OCI-LY1 (cell line): ENCODE results near the gene EPS8L2.

ENCODE experiments used
- H2AFZ ChIP-seq: fragments of 200-600 bp; sonication (generic), shearing (Covaris generic); 2 replicates; pipeline ENCODE4 v1.6.0; 2014; ENCODE audit warnings: antibody characterized with exemption, mild to moderate bottlenecking, low read length
- H3F3A ChIP-seq: fragments of 200-600 bp; sonication (generic), shearing (Covaris generic); 2 replicates; pipeline ENCODE4 v1.6.0; 2014; ENCODE audit warnings: mild to moderate bottlenecking, antibody characterized with exemption, low read length, moderate library complexity; ENCODE audit not compliant: insufficient read depth
- H3K27ac ChIP-seq: fragments of 200-600 bp; sonication (generic); 2 replicates; pipeline ENCODE4 v1.5.1; 2014; ENCODE audit warnings: low read length, mixed run types, mild to moderate bottlenecking, low read depth; ENCODE audit not compliant: poor library complexity, severe bottlenecking
- H3K27me3 ChIP-seq: fragments of 200-600 bp; sonication (generic); 2 replicates; pipeline ENCODE4 v1.6.0; 2014; ENCODE audit warnings: antibody characterized with exemption, mild to moderate bottlenecking, low read length, moderate library complexity; ENCODE audit not compliant: insufficient read depth
- H3K36me3 ChIP-seq: fragments of 200-600 bp; sonication (generic); 2 replicates; pipeline ENCODE4 v1.6.1; 2014; ENCODE audit warnings: mild to moderate bottlenecking, antibody characterized with exemption, low read length, moderate library complexity, mixed read lengths; ENCODE audit not compliant: insufficient read depth
- H3K4me1 ChIP-seq: fragments of 200-600 bp; sonication (generic); 2 replicates; pipeline ENCODE4 v1.5.1; 2014; ENCODE audit warnings: mild to moderate bottlenecking, low read length, moderate library complexity; ENCODE audit not compliant: insufficient read depth, severe bottlenecking
- H3K4me2 ChIP-seq: fragments of 200-600 bp; sonication (generic), shearing (Covaris generic); 2 replicates; pipeline ENCODE4 v1.6.1; 2014; ENCODE audit warnings: low read length
- H3K4me3 ChIP-seq: fragments of 200-600 bp; sonication (generic); 2 replicates; pipeline ENCODE4 v1.5.1; 2014; ENCODE audit warnings: low read length, low read depth, mild to moderate bottlenecking, mixed read lengths; ENCODE audit not compliant: poor library complexity, severe bottlenecking
- H3K79me2 ChIP-seq: fragments of 200-600 bp; shearing (Covaris generic); 2 replicates; pipeline ENCODE4 v1.6.1; 2016; ENCODE audit warnings: mixed run types, low read length, mixed read lengths; ENCODE audit not compliant: insufficient read depth
- H3K9ac ChIP-seq: fragments of 200-600 bp; sonication (generic), shearing (Covaris generic); 2 replicates; pipeline ENCODE4 v1.6.1; 2014; ENCODE audit warnings: mild to moderate bottlenecking, low read length, mixed read lengths
- H3K9me2 ChIP-seq: fragments of 200-600 bp; sonication (generic), shearing (Covaris generic); 2 replicates; pipeline ENCODE4 v1.6.1; 2014; ENCODE audit warnings: low read depth, mild to moderate bottlenecking, low read length, mixed read lengths
- H3K9me3 ChIP-seq: fragments of 200-600 bp; shearing (Covaris generic); 2 replicates; pipeline ENCODE4 v1.6.1; 2014; ENCODE audit warnings: low read length, mixed read lengths
- H4K20me1 ChIP-seq: fragments of 200-600 bp; sonication (generic), shearing (Covaris generic); 2 replicates; pipeline ENCODE4 v1.6.0; 2016; ENCODE audit warnings: mild to moderate bottlenecking, low read length; ENCODE audit not compliant: insufficient read depth
- CTCF ChIP-seq: fragments of 200-600 bp; sonication (generic), shearing (Covaris generic); IDR thresholded peaks from 2 replicates; pipeline ENCODE4 v1.5.1; 2017; ENCODE audit warnings: mild to moderate bottlenecking, antibody characterized with exemption, low read length, moderate library complexity, mixed read lengths
- EZH2 ChIP-seq: fragments of 200-600 bp; sonication (generic), shearing (Covaris generic); IDR thresholded peaks from 2 replicates; pipeline ENCODE4 v1.8.0; 2017; ENCODE audit warnings: borderline replicate concordance, mixed run types, mild to moderate bottlenecking, antibody characterized with exemption, low read length, moderate library complexity, mixed read lengths

Gene EPS8L2

DNA sequence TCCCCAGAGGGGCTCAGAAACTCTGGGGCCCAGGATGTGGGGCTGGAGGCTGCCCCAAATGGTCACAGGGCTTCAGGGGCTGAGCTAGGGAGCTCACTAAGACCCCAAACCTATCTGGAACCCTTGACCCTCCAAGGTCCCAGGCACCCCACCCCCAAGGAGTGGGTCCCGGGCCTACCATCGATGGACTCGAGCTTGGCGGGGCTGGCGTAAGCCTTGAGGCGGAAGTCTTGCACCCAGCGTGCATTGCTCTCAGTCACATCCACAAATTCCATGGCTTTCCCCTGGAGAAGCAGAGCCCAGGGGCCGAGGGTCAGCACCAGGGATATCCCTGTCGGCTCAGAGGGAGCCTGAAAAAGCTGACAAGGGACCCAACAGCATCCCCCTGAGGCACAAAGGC lies 67.8 kb downstream of the EPS8L2 start:
- no peak overlapping the region for H3K27ac ChIP-seq
- no peaks in the 10 kb centered on the region for H3F3A ChIP-seq
- TF ChIP-seq CTCF (no peak), EZH2 (no peak)
- no peak overlapping the region for H3K9ac ChIP-seq
- H2AFZ ChIP-seq, result no peak overlapping the region
- no peaks in the 10 kb centered on the region for H3K9me3 ChIP-seq
- H3K4me2 ChIP-seq, result no peak overlapping the region
- no peaks in the 10 kb centered on the region for H3K27me3 ChIP-seq
- no peak overlapping the region for H3K4me3 ChIP-seq
- peaks cover 26% of the 10 kb centered on the region for H3K4me1 ChIP-seq
- no peaks in the 10 kb centered on the region for H4K20me1 ChIP-seq
- no peaks in the 10 kb centered on the region for H3K9me2 ChIP-seq
- peaks cover 19% of the 10 kb centered on the region for H3K79me2 ChIP-seq
- H3K36me3 ChIP-seq, result peaks cover 50% of the 10 kb centered on the region

GRCh38 chr11:774873-775592 lies 69.0 kb downstream of the EPS8L2 start:
- Histone ChIP-seq H4K20me1 (no peaks in the 10 kb centered on the region), H3K9ac (peak overlapping the region; percentile 22; the same call in 1 of the 2 replicates), H3K79me2 (peaks cover 19% of the 10 kb centered on the region), H3K4me1 (peaks cover 37% of the 10 kb centered on the region), H3K36me3 (peaks cover 57% of the 10 kb centered on the region), H3K9me2 (no peaks in the 10 kb centered on the region), H3K27ac (no peak overlapping the region), H3K9me3 (no peaks in the 10 kb centered on the region), H3K4me2 (peak overlapping the region; percentile 83), H3K27me3 (no peaks in the 10 kb centered on the region), H2AFZ (no peak overlapping the region), H3K4me3 (peak overlapping the region; percentile 93), H3F3A (no peaks in the 10 kb centered on the region)
- no peak for TF ChIP-seq EZH2
- no peak for TF ChIP-seq CTCF

- peak overlapping the region; percentile 93 for H3K4me3 ChIP-seq
- no peaks in the 10 kb centered on the region for H3K27me3 ChIP-seq
- no peaks in the 10 kb centered on the region for H3K9me2 ChIP-seq
- no peaks in the 10 kb centered on the region for H4K20me1 ChIP-seq
- H3K4me2 ChIP-seq, result peak overlapping the region; percentile 83
- H3F3A ChIP-seq, result no peaks in the 10 kb centered on the region
- peaks cover 52% of the 10 kb centered on the region for H3K36me3 ChIP-seq
- peak overlapping the region; percentile 26 for H3K27ac ChIP-seq
- H3K4me1 ChIP-seq, result peaks cover 37% of the 10 kb centered on the region
- H3K9me3 ChIP-seq, result no peaks in the 10 kb centered on the region
- TF ChIP-seq EZH2 (no peak), CTCF (no peak)
- no peak overlapping the region for H2AFZ ChIP-seq
- H3K9ac ChIP-seq, result peak overlapping the region; percentile 83
- peaks cover 19% of the 10 kb centered on the region for H3K79me2 ChIP-seq
These were observed 70.2 kb downstream of the EPS8L2 start for GRCh38 chr11:776263-776560.
